Measurements from ENCODE around the gene ABLIM2. TPM values are rescaled to one million over a fixed set of nuclear protein-coding genes. Genes with fewer than 3 reads are reported as not detected.

Gene ABLIM2
- total RNA-seq, 1 experiment from 2014 or later: 6.1 TPM

GRCh38 chr4:7929118-7929951, 229.3 kb downstream of the ABLIM2 start:
- ChIA-PET POLR2A (interaction anchor here (1.6 kb wide), 1 partner anchor 10 kb away, joined by 4 read pairs; the partner anchor contains the start of gene AFAP1), CTCF (interaction anchor here (1.2 to 3.6 kb wide), 4 partner anchors 9 to 127 kb away, joined by 3 to 16 read pairs (median 8); no protein-coding TSS in a partner anchor), RAD21 (ENCODE audit: low non-redundant PET in 1 of 2, low total read pairs in 2 of 2, uncharacterized antibody in 2 of 2, unreplicated experiment in 2 of 2) (no interaction called here)
- Histone ChIP-seq H3K4me1 (ENCODE audit: control insufficient read depth in 1 of 2, insufficient read depth in 2 of 2, low read length in 2 of 2) (peaks cover 23 to 30% of the 10 kb centered on the region in 2 experiments), H3K9me3 (ENCODE audit: control insufficient read depth in 1 of 2, insufficient read depth in 1 of 2, low read depth in 1 of 2, low read length in 2 of 2) (no peaks in the 10 kb centered on the region), H3K4me2 (ENCODE audit: low read length) (peak overlapping the region; percentile 74), H3K27ac (ENCODE audit: low read depth, low read length) (peak overlapping the region; percentile 1; the same call in 1 of the 2 replicates), H3K36me3 (ENCODE audit: control insufficient read depth in 1 of 2, insufficient read depth in 2 of 2, low read length in 2 of 2) (no peaks in the 10 kb centered on the region), H3K4me3 (replicated peaks in 1 of 2; ENCODE audit: low read depth in 1 of 2, low read length in 2 of 2) (peak overlapping the region in 1 of 2 experiments; percentile 30; a peak in 1 of 4 replicates), H4K20me1 (ENCODE audit: insufficient read depth) (no peaks in the 10 kb centered on the region), H3K27me3 (ENCODE audit: insufficient read depth, low read length) (no peaks in the 10 kb centered on the region), H2AFZ (ENCODE audit: low read depth, low read length, poor library complexity, severe bottlenecking) (no peak overlapping the region), H3K9ac (ENCODE audit: low read length) (peak overlapping the region; percentile 13; the same call in 1 of the 2 replicates), H3K9me2 (ENCODE audit: insufficient read depth) (no peaks in the 10 kb centered on the region), H3K79me2 (ENCODE audit: insufficient read depth, low read length) (peaks cover 43% of the 10 kb centered on the region; the same call in 1 of the 2 replicates)
- BruUV-seq (replicated peaks): no TSS peak
- DNase-seq (ENCODE audit: low read depth, low spot score) (peak; percentile 34), ATAC-seq (peak; percentile 95)
- intact Hi-C loops (cut with micrococcal nuclease): loop anchor here (1.0 kb wide), 2 partner anchors 125 to 159 kb away; no protein-coding TSS in a partner anchor
- TF ChIP-seq MAX (IDR thresholded peaks at IDR 0.05) (peak; percentile 15; the same call in 1 of the 2 replicates), EGR1 (IDR thresholded peaks at IDR 0.05; ENCODE audit: low read depth) (no peak), ZFX (IDR thresholded peaks at IDR 0.05) (no peak), POLR2A (IDR thresholded peaks at IDR 0.05; ENCODE audit: borderline replicate concordance, extremely low read depth, insufficient read depth, insufficient read length) (no peak), SIN3A (IDR thresholded peaks at IDR 0.05; ENCODE audit: low read depth) (peak; percentile 56; the same call in 1 of the 2 replicates), RAD21 (IDR thresholded peaks at IDR 0.05; ENCODE audit: low read depth) (peak; percentile 73), EZH2phosphoT487 (IDR thresholded peaks at IDR 0.05; ENCODE audit: borderline replicate concordance) (no peak), YY1 (IDR thresholded peaks at IDR 0.05; ENCODE audit: extremely low read depth, insufficient replicate concordance, low read depth, low read length) (peak; percentile 6), EZH2 (IDR thresholded peaks at IDR 0.05) (no peak), SP1 (IDR thresholded peaks at IDR 0.05; ENCODE audit: low read depth) (peak; percentile 54; the same call in 1 of the 2 replicates), CTCF (IDR thresholded peaks at IDR 0.05 in 2 of 3, conservative IDR thresholded peaks at IDR 0.05 in 1 of 3; ENCODE audit: borderline replicate concordance in 1 of 3, insufficient read depth in 1 of 3, low read depth in 2 of 3, low read length in 2 of 3) (peak; percentile 25 to 49 (median 44); a peak in 4 of 6 replicates)
